Neutrophil (primary cell): Measurements from ENCODE around the gene RGS10.

Experiments
- H3K27ac ChIP-seq: fragments of 200-600 bp; sonication (generic); 2 replicates; pipeline ENCODE4 v1.5.1; 2016; ENCODE audit warnings: mild to moderate bottlenecking, moderate library complexity
- H3K27me3 ChIP-seq: fragments of 200-600 bp; sonication (generic); 2 replicates; pipeline ENCODE4 v1.6.0; 2016; ENCODE audit warnings: mild to moderate bottlenecking
- H3K36me3 ChIP-seq: fragments of 200-600 bp; sonication (generic); 2 replicates; pipeline ENCODE4 v1.5.1; 2017
- H3K4me1 ChIP-seq, 2 experiments: fragments of 200-600 bp in 1 of 2; sonication (generic) in 1 of 2; 1 replicate in 1 of 2; 2 replicates in 1 of 2; pipeline versions ENCODE4 v1.5.1 to v1.6.1; 2013 to 2016; ENCODE audit warnings: low read depth in 1 of 2, low read length in 1 of 2, mild to moderate bottlenecking in 1 of 2, moderate library complexity in 1 of 2; ENCODE audit not compliant: control insufficient read depth in 1 of 2, insufficient read depth in 1 of 2
- H3K4me3 ChIP-seq, 2 experiments: fragments of 200-600 bp in 1 of 2; sonication (generic) in 1 of 2; 1 replicate in 1 of 2; 2 replicates in 1 of 2; pipeline ENCODE4 v1.5.1; 2013 to 2016; ENCODE audit warnings: low read depth in 1 of 2, low read length in 1 of 2, mild to moderate bottlenecking in 1 of 2, moderate library complexity in 1 of 2
- H3K9me3 ChIP-seq: fragments of 200-600 bp; sonication (generic); 2 replicates; pipeline ENCODE4 v1.5.1; 2016
- TF ChIP-seq, protein P1 (sequence below): fragments of 200-600 bp; sonication (generic); IDR thresholded peaks from 2 replicates; pipeline ENCODE4 v1.5.1; 2016; ENCODE audit warnings: antibody characterized with exemption

The RGS10 gene

DNA sequence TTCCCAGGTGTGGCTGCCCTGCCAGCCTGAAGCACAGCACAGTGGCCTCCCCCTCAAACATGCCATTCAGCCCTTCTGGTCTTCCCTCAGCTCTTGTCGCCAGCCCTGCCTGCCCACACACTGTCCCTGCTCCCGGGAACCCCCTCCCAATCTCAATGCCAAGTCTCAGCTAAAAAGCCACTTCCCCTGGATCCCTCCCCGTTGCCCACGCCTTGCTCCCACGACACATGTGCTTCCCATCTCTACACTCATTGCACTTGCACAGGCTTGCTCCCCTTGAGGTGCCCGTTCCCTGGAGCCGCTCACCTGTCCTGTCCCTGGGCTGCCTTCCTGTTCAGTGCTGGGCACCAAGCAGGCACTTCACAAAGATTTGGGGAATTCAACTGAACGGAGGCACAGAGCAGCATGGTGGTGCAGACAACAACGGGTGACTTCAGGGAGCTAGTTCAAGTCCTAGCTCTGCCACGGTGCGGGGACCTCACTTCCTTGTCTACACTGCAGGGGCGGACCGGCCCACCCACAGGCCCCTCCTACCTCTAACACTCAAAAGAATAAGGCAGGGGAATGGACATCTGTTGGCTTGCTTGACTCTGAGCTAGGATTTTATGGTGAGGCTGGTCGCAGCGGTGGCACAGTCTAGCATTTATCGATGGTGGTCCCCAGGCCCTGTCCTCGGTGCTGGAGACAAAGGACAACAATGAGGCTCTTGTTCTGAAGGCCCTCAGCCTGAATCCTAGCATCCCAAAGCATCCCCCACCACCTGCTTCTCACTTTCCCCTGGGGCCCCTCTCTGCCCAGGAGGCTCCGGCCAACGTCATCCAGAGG lies 18.4 kb downstream of the RGS10 start:
- H3K4me3 ChIP-seq: no peak overlapping the region
- no peaks in the 10 kb centered on the region for H3K9me3 ChIP-seq
- no peaks in the 10 kb centered on the region for H3K36me3 ChIP-seq
- TF ChIP-seq, protein P1, sequence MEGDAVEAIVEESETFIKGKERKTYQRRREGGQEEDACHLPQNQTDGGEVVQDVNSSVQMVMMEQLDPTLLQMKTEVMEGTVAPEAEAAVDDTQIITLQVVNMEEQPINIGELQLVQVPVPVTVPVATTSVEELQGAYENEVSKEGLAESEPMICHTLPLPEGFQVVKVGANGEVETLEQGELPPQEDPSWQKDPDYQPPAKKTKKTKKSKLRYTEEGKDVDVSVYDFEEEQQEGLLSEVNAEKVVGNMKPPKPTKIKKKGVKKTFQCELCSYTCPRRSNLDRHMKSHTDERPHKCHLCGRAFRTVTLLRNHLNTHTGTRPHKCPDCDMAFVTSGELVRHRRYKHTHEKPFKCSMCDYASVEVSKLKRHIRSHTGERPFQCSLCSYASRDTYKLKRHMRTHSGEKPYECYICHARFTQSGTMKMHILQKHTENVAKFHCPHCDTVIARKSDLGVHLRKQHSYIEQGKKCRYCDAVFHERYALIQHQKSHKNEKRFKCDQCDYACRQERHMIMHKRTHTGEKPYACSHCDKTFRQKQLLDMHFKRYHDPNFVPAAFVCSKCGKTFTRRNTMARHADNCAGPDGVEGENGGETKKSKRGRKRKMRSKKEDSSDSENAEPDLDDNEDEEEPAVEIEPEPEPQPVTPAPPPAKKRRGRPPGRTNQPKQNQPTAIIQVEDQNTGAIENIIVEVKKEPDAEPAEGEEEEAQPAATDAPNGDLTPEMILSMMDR: no peak
- no peaks in the 10 kb centered on the region for H3K4me1 ChIP-seq
- no peaks in the 10 kb centered on the region for H3K27me3 ChIP-seq
- no peak overlapping the region for H3K27ac ChIP-seq

DNA sequence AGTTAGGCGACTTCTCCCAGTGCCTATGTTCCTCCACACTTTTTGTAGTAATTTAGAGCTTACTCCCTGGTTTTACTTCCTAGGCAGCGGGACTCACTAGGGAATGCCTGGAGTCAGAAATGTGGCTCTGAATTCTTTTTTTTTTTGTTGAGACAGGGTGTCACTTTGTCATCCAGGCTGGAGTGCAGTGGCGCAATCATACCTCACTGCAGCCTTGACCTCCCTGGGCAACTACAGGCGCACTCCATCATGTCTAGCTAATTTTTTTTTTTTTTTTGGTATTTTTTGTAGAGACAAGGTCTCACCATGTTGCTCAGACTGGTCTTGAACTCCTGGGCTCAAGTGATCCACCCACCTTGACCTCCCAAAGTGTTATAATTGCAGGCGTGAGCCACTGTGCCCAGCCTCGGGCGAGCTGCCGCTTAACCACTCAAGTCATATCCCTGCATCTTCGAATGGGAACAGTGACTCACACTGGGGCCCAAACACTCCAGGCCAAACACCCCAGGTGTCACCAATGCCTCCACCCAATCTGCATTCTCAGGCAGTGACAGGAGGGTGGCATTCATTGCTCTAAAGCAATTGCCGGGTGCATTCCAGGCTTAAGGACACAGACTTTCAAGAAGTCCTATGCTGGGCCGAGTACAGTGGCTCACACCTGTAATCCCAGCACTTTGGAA lies 19.6 kb downstream of the RGS10 start:
- H3K4me1 ChIP-seq: peaks cover 4 to 5% of the 10 kb centered on the region in 2 experiments

DNA sequence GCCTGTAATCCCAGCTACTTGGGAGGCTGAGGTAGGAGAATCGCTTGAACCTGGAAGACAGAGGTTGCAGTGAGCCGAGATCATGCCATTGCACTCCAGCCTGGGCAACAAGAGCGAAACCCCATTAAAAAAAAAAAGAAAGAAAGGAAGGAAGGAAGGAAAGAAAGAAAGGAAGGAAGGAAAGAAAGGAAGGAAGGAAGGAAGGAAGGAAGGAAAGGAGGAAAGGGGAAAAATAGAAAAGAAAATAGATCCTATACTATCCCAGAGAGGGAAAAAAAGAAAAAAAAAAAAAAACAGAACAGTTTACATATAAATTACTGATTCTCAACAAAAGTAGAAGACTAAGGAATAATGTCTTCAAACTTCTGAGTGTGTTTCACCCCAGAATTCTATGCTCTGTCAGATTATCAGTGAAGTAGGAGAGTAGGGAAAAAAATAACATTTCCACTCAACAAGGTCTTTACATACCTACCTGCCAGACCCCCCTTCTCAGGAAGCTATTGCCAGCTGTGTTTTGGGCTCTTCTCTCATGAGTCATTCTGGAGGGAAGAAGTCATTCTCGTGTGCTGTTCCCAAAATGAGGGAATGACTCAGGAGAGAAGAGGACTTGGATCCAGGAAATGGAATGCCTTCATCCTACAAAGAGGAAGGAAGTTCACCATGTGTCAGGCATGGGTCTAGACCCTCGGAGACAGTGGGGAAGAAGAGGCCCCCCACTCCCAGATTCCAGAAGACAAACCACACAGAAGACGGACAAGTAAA lies 20.9 kb downstream of the RGS10 start:
- Histone ChIP-seq H3K27ac (no peak overlapping the region), H3K4me3 (no peak overlapping the region), H3K36me3 (no peaks in the 10 kb centered on the region), H3K4me1 (peaks cover 17 to 18% of the 10 kb centered on the region in 2 experiments), H3K9me3 (no peaks in the 10 kb centered on the region), H3K27me3 (no peaks in the 10 kb centered on the region)
- TF ChIP-seq, protein P1: no peak

More for the DNA sequence above, 19.6 kb downstream of the RGS10 start:
- no peak overlapping the region for H3K4me3 ChIP-seq
- no peaks in the 10 kb centered on the region for H3K36me3 ChIP-seq
- H3K9me3 ChIP-seq: no peaks in the 10 kb centered on the region
- H3K27ac ChIP-seq: no peak overlapping the region
- TF ChIP-seq, protein P1: no peak
- no peaks in the 10 kb centered on the region for H3K27me3 ChIP-seq

DNA sequence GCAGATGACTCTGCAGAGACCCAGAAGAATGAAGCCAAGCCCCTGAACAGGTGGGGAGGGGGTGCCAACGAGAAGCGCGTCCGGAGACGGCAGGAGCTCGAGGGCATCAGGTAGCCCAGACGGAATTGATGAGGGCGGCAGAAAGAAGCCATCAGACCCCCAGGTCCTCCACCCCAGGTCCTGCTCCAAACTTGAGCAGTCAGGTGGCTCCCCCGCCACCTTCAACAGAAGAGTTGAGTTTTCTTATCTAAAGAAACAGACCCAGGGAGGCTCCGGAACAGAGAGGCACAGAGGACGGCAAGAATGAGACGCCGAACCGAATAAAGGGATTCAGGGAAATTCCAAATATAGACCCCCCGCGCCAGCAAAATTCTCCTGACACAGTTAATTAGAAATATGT lies 22.2 kb downstream of the RGS10 start:
- Histone ChIP-seq H3K9me3 (no peaks in the 10 kb centered on the region), H3K36me3 (no peaks in the 10 kb centered on the region), H3K27me3 (no peaks in the 10 kb centered on the region), H3K4me1 (peaks cover 26 to 27% of the 10 kb centered on the region in 2 experiments), H3K27ac (no peak overlapping the region), H3K4me3 (no peak overlapping the region)
- TF ChIP-seq, protein P1: no peak

DNA sequence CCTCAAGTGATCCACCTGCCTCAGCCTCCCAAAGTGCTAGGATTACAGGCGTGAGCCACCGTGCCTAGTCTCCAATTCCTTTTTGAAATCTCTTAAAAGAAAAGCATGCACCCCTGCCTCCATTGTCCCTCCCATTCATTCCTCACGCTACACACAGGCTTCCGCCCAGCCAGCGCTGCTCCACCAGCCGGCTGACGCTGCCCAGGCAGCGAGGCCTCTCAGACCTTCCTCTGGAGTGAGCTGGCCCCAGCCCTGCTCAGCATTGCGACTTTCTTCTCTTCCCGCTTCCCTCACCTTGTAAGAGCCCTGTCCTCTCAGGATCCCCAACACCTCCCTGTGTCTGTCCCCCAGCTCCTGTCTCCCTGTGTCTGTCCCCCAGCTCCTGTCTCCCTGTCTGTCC lies 23.6 kb downstream of the RGS10 start:
- Histone ChIP-seq H3K27me3 (no peaks in the 10 kb centered on the region), H3K4me1 (peaks cover 26 to 27% of the 10 kb centered on the region in 2 experiments), H3K27ac (no peak overlapping the region), H3K4me3 (no peak overlapping the region), H3K9me3 (no peaks in the 10 kb centered on the region), H3K36me3 (no peaks in the 10 kb centered on the region)
- TF ChIP-seq, protein P1: no peak
